CD4-positive, alpha-beta T cell treated with Interleukin-17A for 4 hours (primary cell): Measurements from ENCODE around the gene TAF11L10.
"Not testable (repeated sequence)": the region's sequence is repeated elsewhere in the genome, so short reads cannot be mapped to it uniquely, and the experiment has no call there.

ENCODE experiments used
- DNase-seq: peaks from one replicate; pipeline ENCODE4 v3.0.0-alpha.2; 2020; ENCODE audit warnings: mixed read lengths

TAF11L10 gene

GRCh38 chr5:17597728-17598127, at the start of gene TAF11L10:
Gene TAF11L10 (minus strand): TSS chr5:17597828.
- DNase-seq: not testable (repeated sequence)

DNA sequence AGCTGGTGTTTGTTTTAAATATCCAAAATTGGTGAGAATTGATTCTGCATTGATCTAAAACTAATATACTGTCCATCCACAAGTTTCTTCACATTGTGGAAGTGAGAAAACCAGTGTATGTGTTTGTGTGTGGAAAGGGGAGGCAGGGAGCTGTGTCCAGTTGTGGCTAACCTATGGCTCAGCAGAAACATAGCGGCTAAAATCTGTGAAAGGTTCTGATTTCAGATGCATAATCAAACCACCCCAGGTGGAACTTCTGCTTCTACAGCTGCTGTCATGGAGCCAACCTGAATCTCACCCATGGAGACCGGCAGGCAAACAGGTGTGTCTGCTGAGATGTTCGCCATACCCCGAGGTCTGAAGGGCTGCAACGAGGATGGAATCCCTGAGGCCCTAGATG, 36.5 kb upstream of the TAF11L10 start, which contains the start of gene TAF11L14:
Gene TAF11L14 (plus strand): TSS at position 301 of the 400 bp plus-strand sequence.
- no peak for DNase-seq

GRCh38 chr5:17631788-17632187, 34.2 kb upstream of the TAF11L10 start, which contains the start of gene TAF11L13:
Gene TAF11L13 (plus strand): TSS chr5:17632088.
- not testable (repeated sequence) for DNase-seq

GRCh38 chr5:17625686-17626085, 28.1 kb upstream of the TAF11L10 start:
- DNase-seq: no peak

GRCh38 chr5:17620627-17621026, 23.0 kb upstream of the TAF11L10 start:
- DNase-seq: no peak

- no peak for DNase-seq
These were observed 21.7 kb upstream of the TAF11L10 start for GRCh38 chr5:17619354-17619753.

DNA sequence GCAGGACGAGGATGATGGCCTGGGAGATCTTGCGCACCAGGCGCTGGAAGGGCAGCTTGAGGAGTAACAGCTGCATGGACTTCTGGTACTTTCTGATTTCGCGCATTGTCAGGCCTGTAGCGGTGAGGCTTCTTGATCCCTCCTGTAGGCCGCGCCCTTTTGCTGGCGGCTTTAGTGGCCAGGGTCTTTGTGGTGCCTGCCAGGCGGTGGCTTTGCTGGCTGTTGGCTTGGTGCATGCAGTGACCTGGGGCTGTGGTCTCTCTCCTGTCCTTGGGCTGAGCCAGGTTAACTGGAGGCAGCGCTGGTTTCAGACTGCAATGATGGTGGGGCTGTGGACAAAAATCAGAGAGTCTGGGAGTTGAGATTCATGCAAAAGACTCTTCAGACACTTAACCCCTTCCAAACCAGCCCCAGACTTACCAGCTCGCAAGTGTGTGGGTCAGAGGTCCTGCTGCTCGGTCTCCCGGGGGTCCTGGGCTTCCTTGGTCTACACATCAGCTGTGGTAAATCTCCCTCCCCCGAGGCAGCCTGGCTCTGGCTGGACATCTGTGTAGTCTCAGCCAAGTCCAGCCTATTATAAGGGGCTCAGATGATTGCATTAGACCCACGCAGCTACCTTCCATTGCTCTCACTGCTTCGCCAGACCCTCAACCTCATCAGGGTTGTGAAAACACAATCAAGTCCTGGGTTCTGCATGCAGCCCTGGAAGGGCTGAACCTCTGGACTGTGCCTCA, 17.4 kb upstream of the TAF11L10 start:
- no peak for DNase-seq

DNA sequence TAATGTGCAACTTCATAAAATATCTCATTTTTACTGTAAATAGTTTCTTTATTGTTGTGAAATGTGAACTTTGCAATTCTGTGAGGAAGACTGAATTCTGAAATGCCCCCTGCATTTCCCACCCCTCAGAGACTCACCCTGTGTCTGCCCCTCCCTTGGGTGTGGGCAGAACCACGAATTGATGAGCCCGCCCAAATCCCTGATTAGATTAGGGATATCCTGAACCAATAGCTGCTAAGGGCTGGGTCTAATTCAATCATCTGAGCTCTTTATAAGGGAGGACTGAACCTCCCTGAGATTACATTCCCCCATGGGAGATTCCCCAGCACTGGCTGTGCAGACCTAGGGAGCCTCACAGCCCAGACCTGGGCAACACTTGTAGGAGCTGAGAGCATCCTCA, 12.5 kb upstream of the TAF11L10 start, which contains the start of gene TAF11L12:
Gene TAF11L12 (plus strand): TSS at position 301 of the 400 bp plus-strand sequence.
- DNase-seq: not testable (repeated sequence)

DNA sequence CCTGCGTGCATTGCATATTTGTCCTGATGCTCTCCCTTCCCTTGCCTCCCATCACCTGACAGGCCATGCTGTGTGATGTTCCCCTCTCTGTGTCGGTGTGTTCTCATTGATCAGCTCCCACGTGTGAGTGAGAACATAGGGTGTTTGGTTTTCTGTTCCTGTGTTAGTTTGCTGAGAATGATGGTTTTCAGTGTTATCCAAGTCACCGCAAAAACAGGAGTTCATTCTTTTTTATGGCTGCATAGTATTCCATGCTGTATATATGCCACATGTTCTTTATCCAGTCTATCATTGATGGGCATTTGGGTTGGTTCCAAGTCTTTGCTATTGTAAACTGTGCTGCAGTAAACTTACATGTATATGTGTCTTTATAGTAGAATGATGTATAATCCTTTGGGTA, 9.8 kb upstream of the TAF11L10 start:
- not testable (repeated sequence) for DNase-seq

DNA sequence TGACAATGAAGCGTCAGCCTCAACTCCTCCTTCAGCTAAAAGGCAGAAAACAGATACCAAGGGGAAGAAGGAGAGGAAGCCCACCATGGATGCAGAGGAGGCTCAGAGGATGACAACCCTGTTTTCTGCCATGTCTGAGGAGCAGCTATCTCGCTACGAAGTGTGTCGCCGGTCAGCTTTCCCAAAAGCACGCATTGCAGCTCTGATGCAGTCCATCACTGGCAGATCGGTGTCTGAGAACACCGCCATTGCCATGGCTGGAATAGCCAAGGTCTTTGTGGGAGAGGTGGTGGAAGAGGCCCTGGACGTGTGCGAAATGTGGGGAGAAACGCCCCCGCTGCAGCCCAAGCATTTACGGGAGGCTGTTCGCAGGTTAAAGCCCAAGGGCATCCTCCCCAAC, 7.3 kb upstream of the TAF11L10 start:
- no peak for DNase-seq

GRCh38 chr5:17603880-17604279, 6.3 kb upstream of the TAF11L10 start, which contains the start of gene TAF11L11:
Gene TAF11L11 (plus strand): TSS chr5:17604183.
- DNase-seq: not testable (repeated sequence)

DNA sequence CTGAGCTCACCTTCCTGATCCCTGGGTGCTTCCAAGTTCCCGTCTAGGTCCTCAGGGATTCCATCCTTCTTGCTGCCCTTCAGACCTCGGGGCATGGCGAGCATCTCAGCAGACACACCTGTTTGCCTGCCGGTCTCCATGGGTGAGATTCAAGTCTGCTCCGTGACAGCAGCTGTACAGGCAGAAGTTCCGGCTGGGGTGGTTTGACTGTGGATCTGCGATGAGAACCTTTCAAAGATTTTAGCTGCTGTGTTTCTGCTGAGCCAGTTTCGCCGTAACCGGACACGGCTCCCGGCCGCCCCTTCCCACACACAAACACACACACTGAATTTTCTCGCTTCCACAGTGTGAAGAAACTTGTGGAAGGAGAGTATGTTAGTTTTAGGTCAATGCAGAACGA, 3.4 kb downstream of the TAF11L10 start, which contains the start of gene TAF11L9:
Gene TAF11L9 (minus strand): TSS at position 140 of the 400 bp plus-strand sequence.
- DNase-seq: not testable (repeated sequence)

DNA sequence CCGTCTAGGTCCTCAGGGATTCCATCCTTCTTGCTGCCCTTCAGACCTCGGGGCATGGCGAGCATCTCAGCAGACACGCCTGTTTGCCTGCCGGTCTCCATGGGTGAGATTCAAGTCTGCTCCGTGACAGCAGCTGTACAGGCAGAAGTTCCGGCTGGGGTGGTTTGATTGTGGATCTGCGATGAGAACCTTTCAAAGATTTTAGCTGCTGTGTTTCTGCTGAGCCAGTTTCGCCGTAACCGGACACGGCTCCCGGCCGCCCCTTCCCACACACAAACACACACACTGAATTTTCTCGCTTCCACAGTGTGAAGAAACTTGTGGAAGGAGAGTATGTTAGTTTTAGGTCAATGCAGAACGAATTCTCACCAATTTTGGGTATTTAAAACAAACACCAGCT, 6.8 kb downstream of the TAF11L10 start, which contains the start of gene TAF11L8:
Gene TAF11L8 (minus strand): TSS at position 101 of the 400 bp plus-strand sequence.
- DNase-seq: not testable (repeated sequence)

GRCh38 chr5:17585658-17586057, 12.0 kb downstream of the TAF11L10 start, which contains the start of gene TAF11L7:
Gene TAF11L7 (minus strand): TSS chr5:17585758.
- not testable (repeated sequence) for DNase-seq
